ENCODE data around the gene GRIA1. TPM values are rescaled to one million over a fixed set of nuclear protein-coding genes. Genes with fewer than 3 reads are reported as not detected.

GRIA1 gene
- total RNA-seq, 2 donors from 2014 or later = 2.7 TPM; not detected in 1

DNA sequence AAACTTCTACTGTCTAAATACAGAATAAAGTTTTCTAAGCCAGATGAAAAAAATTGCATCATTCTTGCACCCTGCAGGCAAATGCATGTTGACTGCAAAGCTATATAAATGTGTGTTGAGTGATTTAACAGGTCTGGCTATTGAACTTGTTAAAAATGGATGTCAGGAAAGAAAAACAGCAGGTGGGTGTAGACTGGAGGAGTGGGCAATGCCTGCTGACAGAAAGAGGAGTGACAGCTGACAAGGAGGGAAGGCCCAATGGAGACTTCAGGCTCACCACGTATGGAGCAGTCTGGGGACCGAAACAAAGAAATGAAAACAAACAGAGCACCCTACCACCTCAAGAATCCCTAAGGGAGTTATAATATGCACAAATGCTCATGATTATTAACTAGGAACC lies 127.8 kb downstream of the GRIA1 start:
- TF ChIP-seq POLR2A (IDR thresholded peaks at IDR 0.05) = no peak
- no peak for TF ChIP-seq POLR2AphosphoS5 (IDR thresholded peaks at IDR 0.05)
- TF ChIP-seq CTCF (IDR thresholded peaks at IDR 0.05) = no peak
- H3K36me3 ChIP-seq = no peaks in the 10 kb centered on the region
- H3K4me1 ChIP-seq (replicated peaks) = no peaks in the 10 kb centered on the region
- DNase-seq (ENCODE audit: low spot score) = no peak
- no peak overlapping the region for H3K27ac ChIP-seq
- no peak overlapping the region for H3K4me3 ChIP-seq
- intact Hi-C loops (cut with DNase I) = no loop called here
- no peaks in the 10 kb centered on the region for H3K9me3 ChIP-seq
- no peaks in the 10 kb centered on the region for H3K27me3 ChIP-seq (replicated peaks; ENCODE audit: insufficient read depth)
- 42% methylated on average over 2 of the region's 2 CpGs for WGBS

DNA sequence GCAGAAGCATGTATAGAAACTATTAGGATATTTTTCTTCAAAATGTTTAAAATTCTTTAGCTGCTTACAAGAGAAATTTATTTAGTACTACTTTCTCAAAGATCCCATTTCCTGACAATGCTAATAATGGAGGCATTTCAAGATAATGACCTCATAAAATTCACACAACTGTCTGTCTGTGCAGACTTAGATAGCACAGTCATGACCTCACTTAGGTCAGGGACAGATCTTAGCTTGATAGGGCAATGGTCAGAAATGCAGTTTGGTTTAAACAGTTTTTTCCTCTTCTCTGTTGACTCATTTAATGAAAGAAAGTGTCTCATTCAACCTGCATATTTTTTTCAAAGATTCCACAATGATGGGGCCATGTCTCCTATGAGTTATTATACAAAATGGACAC lies 128.4 kb downstream of the GRIA1 start:
- no peak for TF ChIP-seq POLR2A (IDR thresholded peaks at IDR 0.05)
- TF ChIP-seq CTCF (IDR thresholded peaks at IDR 0.05) = no peak
- TF ChIP-seq POLR2AphosphoS5 (IDR thresholded peaks at IDR 0.05) = no peak
- no peak overlapping the region for H3K27ac ChIP-seq
- DNase-seq (ENCODE audit: low spot score) = no peak
- H3K4me3 ChIP-seq = no peak overlapping the region
- H3K36me3 ChIP-seq = no peaks in the 10 kb centered on the region
- H3K4me1 ChIP-seq (replicated peaks) = no peaks in the 10 kb centered on the region
- no peaks in the 10 kb centered on the region for H3K9me3 ChIP-seq
- no peaks in the 10 kb centered on the region for H3K27me3 ChIP-seq (replicated peaks; ENCODE audit: insufficient read depth)
- intact Hi-C loops (cut with DNase I) = no loop called here

- H3K27ac ChIP-seq = no peak overlapping the region
- 50% methylated on average over 1 of the region's 1 CpG for WGBS
- DNase-seq (ENCODE audit: low spot score) = no peak
- no peak overlapping the region for H3K4me3 ChIP-seq
- H3K36me3 ChIP-seq = no peaks in the 10 kb centered on the region
- H3K27me3 ChIP-seq (replicated peaks; ENCODE audit: insufficient read depth) = no peaks in the 10 kb centered on the region
- TF ChIP-seq CTCF (IDR thresholded peaks at IDR 0.05) = no peak
- TF ChIP-seq POLR2A (IDR thresholded peaks at IDR 0.05) = no peak
- intact Hi-C loops (cut with DNase I) = no loop called here
- H3K4me1 ChIP-seq (replicated peaks) = no peaks in the 10 kb centered on the region
- H3K9me3 ChIP-seq = no peaks in the 10 kb centered on the region
Observed at GRCh38 chr5:153619771-153620170, 129.3 kb downstream of the GRIA1 start.

GRCh38 chr5:153623124-153623523 lies 132.7 kb downstream of the GRIA1 start:
- Histone ChIP-seq H3K4me3 (no peak overlapping the region), H3K4me1 (replicated peaks) (no peaks in the 10 kb centered on the region), H3K9me3 (no peaks in the 10 kb centered on the region), H3K27me3 (replicated peaks; ENCODE audit: insufficient read depth) (no peaks in the 10 kb centered on the region), H3K27ac (no peak overlapping the region), H3K36me3 (no peaks in the 10 kb centered on the region)
- 81% methylated on average over 3 of the region's 3 CpGs for WGBS
- TF ChIP-seq CTCF (IDR thresholded peaks at IDR 0.05) (no peak), POLR2A (IDR thresholded peaks at IDR 0.05) (no peak), POLR2AphosphoS5 (IDR thresholded peaks at IDR 0.05) (no peak)
- no peak for DNase-seq (ENCODE audit: low spot score)
- intact Hi-C loops (cut with DNase I) = no loop called here

- H3K4me3 ChIP-seq = no peak overlapping the region
- no peak for TF ChIP-seq CTCF (IDR thresholded peaks at IDR 0.05)
- no peaks in the 10 kb centered on the region for H3K4me1 ChIP-seq (replicated peaks)
- intact Hi-C loops (cut with DNase I) = no loop called here
- no peaks in the 10 kb centered on the region for H3K27me3 ChIP-seq (replicated peaks; ENCODE audit: insufficient read depth)
- no peaks in the 10 kb centered on the region for H3K36me3 ChIP-seq
- WGBS = 64% methylated on average over 5 of the region's 5 CpGs
- no peak overlapping the region for H3K27ac ChIP-seq
- DNase-seq (ENCODE audit: low spot score) = no peak
- H3K9me3 ChIP-seq = no peaks in the 10 kb centered on the region
Observed at GRCh38 chr5:153623751-153624450, 133.4 kb downstream of the GRIA1 start.
